OCI-LY7 (cell line): Measurements from ENCODE around the gene MREG.
A peak's percentile ranks its signal among the peaks of the same experiment; 100 is the strongest.

Experiments used
- CTCF ChIP-seq: fragments of 200-600 bp; sonication (generic); conservative IDR thresholded peaks from 2 replicates; pipeline ENCODE4 v1.5.1; 2014; ENCODE audit warnings: mild to moderate bottlenecking, antibody characterized with exemption, low read length, moderate library complexity, mixed read lengths
- EZH2phosphoT487 ChIP-seq: fragments of 200-600 bp; sonication (generic); IDR thresholded peaks from 2 replicates; pipeline ENCODE4 v1.6.1; 2018; ENCODE audit warnings: low read depth, borderline replicate concordance, mild to moderate bottlenecking, mixed run types, antibody characterized with exemption, low read length, moderate library complexity, mixed read lengths

DNA sequence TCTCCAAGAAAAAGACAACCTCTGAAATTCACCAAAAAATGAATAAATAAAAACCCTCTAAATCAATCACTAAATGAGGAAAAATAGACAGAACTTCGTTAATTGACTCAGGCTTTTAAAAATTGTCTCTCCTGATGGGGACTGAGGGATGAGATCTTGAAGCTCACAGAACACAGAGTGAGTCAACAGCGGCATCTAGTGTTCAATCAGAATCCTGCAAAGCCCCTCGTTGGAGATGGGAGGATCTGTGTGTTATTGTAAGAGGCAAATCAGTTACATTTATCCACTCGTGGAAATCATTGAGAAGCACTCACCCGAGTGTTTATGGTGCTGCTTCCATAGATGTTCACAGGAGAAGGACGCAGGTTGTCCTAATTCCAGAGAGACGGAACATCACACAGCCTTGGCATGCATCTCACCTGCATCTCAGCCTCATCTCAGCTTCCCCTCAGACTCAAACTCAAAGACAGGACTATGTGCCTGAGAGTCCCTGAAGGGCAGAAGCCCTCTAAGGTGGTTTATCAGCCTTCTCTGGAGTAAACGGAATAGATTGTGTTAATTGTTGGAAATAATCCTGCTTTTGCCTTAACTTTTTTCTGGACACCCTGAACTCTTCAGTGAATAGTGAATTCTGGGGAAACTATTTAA is 82.0 kb downstream of the MREG start:
- TF ChIP-seq CTCF: peak; percentile 99
- no peak for TF ChIP-seq EZH2phosphoT487
